HEK293T (cell line): ENCODE data around the gene SP9.

ENCODE experiments used
- CTCF ChIA-PET: fragments of 350-600 bp; formaldehyde crosslinking; extraction: SDS; loops from one replicate; lab custom pipeline; 2021; ENCODE audit warnings: antibody characterized with exemption, inconsistent platforms; lab: Yijun Ruan, JAX
- POLR2A ChIA-PET: fragments of 350-600 bp; formaldehyde crosslinking; extraction: SDS; loops from one replicate; lab custom pipeline; 2020; ENCODE audit warnings: antibody characterized with exemption, inconsistent platforms; lab: Yijun Ruan, JAX
- DNase-seq: peaks from one replicate; pipeline ENCODE4 v3.0.0; 2012; ENCODE audit warnings: mixed read lengths; ENCODE audit errors: extremely low spot score
- ARNT ChIP-seq: fragments of 450-650 bp; IDR thresholded peaks from 2 replicates; pipeline ENCODE4 v1.6.1; 2017; ENCODE audit warnings: mild to moderate bottlenecking
- BHLHE40 ChIP-seq: fragments of 450-650 bp; IDR thresholded peaks from 2 replicates; pipeline ENCODE4 v1.6.1; 2016; ENCODE audit warnings: mild to moderate bottlenecking, moderate library complexity, borderline replicate concordance
- CTBP1 ChIP-seq: fragments of 450-650 bp; IDR thresholded peaks from 2 replicates; pipeline ENCODE4 v1.6.1; 2016; ENCODE audit warnings: borderline replicate concordance
- ELF4 ChIP-seq: fragments of 450-650 bp; IDR thresholded peaks from 2 replicates; pipeline ENCODE4 v1.6.1; 2017; ENCODE audit warnings: antibody characterized with exemption
- FOXA1 ChIP-seq: fragments of 450-650 bp; IDR thresholded peaks from 2 replicates; pipeline ENCODE4 v1.6.1; 2016; ENCODE audit warnings: mild to moderate bottlenecking
- FOXK2 ChIP-seq: fragments of 450-650 bp; IDR thresholded peaks from 2 replicates; pipeline ENCODE4 v1.6.1; 2016; ENCODE audit warnings: mild to moderate bottlenecking
- FOXM1 ChIP-seq: fragments of 450-650 bp; IDR thresholded peaks from 2 replicates; pipeline ENCODE4 v1.6.1; 2017; ENCODE audit warnings: mild to moderate bottlenecking, borderline replicate concordance
- HDGF ChIP-seq: fragments of 450-650 bp; IDR thresholded peaks from 2 replicates; pipeline ENCODE4 v1.6.1; 2017; ENCODE audit warnings: antibody characterized with exemption, borderline replicate concordance
- LEF1 ChIP-seq: fragments of 450-650 bp; IDR thresholded peaks from 2 replicates; pipeline ENCODE4 v1.6.1; 2017; ENCODE audit warnings: mild to moderate bottlenecking, borderline replicate concordance
- NFRKB ChIP-seq: fragments of 450-650 bp; IDR thresholded peaks from 2 replicates; pipeline ENCODE4 v1.6.1; 2016; ENCODE audit warnings: mild to moderate bottlenecking, moderate library complexity
- SP1 ChIP-seq: fragments of 450-650 bp; IDR thresholded peaks from 2 replicates; pipeline ENCODE4 v1.6.1; 2017
- SUZ12 ChIP-seq: fragments of 450-650 bp; IDR thresholded peaks from 2 replicates; pipeline ENCODE4 v1.6.1; 2016; ENCODE audit warnings: mild to moderate bottlenecking
- TARDBP ChIP-seq: fragments of 450-650 bp; IDR thresholded peaks from 2 replicates; pipeline ENCODE4 v1.6.1; 2016
- ZNF384 ChIP-seq: fragments of 450-650 bp; IDR thresholded peaks from 2 replicates; pipeline ENCODE4 v1.6.1; 2016
- TF ChIP-seq, protein P1 (sequence below): fragments of 450-650 bp; IDR thresholded peaks from 2 replicates; pipeline ENCODE4 v1.6.1; 2016

Gene SP9

GRCh38 chr2:174383796-174384195, 49.0 kb downstream of the SP9 start:
- ChIA-PET POLR2A (no interaction called here), CTCF (interaction anchor here (0.6 kb wide), 1 partner anchor 497 kb away, joined by 3 read pairs; no protein-coding TSS in a partner anchor)
- TF ChIP-seq BHLHE40 (no peak), ZNF384 (no peak), CTBP1 (no peak), SP1 (no peak)
- no peak for DNase-seq

DNA sequence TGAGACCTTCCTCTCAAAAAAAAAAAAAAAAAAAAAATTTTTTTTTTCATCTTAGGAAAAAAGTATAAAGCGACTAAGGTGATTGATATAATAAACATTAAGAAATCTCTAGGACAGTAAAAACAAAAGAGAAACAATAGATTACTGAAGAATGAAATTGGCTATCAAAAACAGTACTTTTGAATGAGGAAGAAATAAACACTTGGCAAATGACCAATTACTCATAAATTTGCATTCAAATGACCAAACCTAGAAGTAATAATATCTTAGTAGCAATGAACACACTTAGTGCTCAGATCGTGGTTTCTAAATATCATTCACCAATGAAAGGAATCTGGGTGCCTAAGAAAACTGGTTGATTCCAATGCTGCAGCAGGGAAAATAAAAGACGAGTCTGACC, 50.4 kb downstream of the SP9 start:
- ChIA-PET POLR2A (no interaction called here), CTCF (no interaction called here)
- TF ChIP-seq CTBP1: no peak
- TF ChIP-seq, protein P1, sequence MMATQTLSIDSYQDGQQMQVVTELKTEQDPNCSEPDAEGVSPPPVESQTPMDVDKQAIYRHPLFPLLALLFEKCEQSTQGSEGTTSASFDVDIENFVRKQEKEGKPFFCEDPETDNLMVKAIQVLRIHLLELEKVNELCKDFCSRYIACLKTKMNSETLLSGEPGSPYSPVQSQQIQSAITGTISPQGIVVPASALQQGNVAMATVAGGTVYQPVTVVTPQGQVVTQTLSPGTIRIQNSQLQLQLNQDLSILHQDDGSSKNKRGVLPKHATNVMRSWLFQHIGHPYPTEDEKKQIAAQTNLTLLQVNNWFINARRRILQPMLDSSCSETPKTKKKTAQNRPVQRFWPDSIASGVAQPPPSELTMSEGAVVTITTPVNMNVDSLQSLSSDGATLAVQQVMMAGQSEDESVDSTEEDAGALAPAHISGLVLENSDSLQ: no peak
- no peak for TF ChIP-seq BHLHE40
- no peak for TF ChIP-seq NFRKB
- no peak for TF ChIP-seq ZNF384
- TF ChIP-seq FOXM1: no peak
- TF ChIP-seq SUZ12: no peak
- no peak for TF ChIP-seq ARNT
- TF ChIP-seq SP1: no peak
- TF ChIP-seq HDGF: no peak
- TF ChIP-seq FOXA1: no peak
- no peak for TF ChIP-seq LEF1
- TF ChIP-seq ELF4: no peak
- no peak for TF ChIP-seq FOXK2
- no peak for TF ChIP-seq TARDBP
- DNase-seq: no peak
